HG02938 (cell line): ENCODE measurements around the gene GCH1.
"Not testable (repeated sequence)": the region's sequence is repeated elsewhere in the genome, so short reads cannot be mapped to it uniquely, and the experiment has no call there.

ENCODE experiments used
- ATAC-seq: cut with Tn5 transposase; IDR thresholded peaks from one replicate; pipeline ENCODE4 v1.9.1; 2021; ENCODE audit warnings: mild to moderate bottlenecking, moderate library complexity; ENCODE audit not compliant: unreplicated experiment

The GCH1 gene

DNA sequence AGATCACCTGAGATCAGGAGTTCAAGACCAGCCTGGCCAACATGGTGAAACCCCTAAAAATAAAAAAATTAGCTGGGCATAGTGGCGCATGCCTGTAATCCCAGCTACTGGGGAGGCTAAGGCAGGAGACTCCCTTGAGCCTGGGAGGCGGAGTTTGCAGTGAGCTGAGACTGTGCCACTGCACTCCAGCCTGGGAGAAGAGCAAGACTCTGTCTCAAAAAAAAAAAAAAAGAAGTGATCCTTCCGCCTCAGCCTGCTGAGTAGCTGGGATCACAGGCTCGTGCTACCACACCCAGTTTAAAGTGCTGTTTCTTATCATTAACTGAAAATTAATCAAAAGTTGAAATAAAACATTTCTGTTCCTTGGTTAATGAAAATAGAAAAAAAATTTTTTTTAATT is 6.3 kb upstream of the GCH1 start:
- ATAC-seq, result not testable (repeated sequence)

DNA sequence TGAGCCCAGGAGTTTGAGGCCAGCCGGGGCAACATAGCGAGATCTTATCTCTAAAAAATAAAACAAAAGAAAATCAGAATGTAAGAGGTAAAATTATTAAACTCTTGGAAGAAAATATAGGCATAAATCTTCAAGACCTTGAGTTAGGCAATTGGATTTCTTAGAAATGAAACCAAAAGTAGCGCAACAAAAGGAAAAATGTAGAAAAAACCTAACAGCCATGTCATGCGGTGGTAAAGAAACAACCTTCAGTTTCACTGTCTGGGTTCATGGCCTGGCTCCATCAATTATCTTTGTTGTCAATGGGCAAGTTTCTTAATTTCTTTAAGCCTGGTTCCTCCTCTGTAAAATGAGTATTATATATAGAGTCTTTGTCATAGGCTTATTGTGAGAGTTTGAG is 5.6 kb upstream of the GCH1 start:
- ATAC-seq, result no peak

DNA sequence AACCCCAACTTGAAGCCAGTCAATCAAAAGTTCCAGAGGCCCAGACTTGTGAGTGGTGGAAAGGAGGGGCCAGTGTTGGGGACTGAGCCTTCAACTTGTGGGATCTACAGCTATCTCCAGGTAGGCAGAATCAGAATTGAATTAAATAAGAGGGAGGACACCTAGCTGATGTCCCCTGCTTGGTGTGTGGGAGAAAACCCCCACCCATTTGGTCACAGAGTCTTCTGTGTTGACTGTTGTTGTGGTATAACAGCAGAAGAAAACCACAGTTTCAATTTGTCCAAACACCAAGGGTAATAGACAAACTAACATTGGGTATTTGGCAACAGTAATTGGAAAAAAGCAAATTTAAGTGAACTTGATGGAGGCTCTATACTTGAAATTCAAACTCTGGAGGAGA is 3.4 kb upstream of the GCH1 start:
- ATAC-seq, result no peak

DNA sequence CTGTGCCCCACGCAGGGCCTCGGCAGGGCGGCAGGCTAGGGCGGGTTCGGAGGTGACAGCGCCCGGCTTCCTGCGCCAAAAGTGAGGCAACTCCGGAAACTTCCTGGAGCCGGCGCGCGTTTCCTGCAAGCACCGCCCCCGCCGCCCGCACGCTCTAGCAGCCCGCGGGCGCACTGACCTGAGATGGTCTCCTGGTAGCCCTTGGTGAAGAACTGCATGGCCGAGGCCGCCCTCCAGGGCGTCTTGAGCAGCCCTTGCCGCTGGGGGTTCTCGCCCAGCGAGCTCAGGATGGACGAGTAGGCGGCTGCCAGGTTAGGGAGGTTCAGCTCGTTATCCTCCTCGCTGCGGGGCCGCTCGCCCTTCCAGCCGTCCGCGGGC is 494 bp downstream of the GCH1 start:
- peak; percentile 61 for ATAC-seq

DNA sequence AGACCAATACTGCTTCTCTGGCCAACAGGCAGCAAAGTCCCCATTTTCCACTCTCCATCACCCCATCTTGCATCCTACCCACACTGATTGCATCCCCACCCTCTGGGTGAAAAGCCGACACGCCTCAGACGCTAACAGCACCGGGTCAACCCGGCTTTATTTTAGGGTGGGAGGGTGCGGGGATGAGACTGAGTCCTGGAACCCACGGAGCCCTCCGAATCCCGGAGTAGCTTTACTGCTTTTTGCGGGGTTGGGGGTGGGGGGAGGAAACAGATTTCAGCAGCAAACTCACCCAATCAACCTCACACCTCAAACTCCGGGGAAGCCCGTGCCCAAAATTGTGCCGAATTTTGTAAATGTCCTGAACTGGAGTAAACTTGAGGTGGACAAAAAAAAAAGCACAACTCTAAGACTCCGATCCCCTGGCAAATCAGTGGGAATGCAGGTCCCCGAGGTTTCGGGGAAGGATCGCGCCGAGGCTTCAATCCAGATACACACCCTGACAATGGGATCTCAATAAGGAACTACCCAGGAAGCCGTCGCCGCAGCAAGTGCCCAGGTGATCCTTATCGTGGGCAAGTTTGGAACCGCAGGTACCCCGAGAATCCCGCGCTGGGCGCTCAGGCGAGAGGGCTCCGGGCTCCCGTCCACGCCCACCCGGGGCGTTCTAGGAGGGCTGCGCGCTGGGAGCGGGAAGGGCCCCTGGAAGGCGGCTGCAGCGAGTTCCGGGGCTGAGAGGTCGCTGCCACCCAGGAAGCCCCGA is 1.1 kb downstream of the GCH1 start:
- ATAC-seq, result peak; percentile 12

DNA sequence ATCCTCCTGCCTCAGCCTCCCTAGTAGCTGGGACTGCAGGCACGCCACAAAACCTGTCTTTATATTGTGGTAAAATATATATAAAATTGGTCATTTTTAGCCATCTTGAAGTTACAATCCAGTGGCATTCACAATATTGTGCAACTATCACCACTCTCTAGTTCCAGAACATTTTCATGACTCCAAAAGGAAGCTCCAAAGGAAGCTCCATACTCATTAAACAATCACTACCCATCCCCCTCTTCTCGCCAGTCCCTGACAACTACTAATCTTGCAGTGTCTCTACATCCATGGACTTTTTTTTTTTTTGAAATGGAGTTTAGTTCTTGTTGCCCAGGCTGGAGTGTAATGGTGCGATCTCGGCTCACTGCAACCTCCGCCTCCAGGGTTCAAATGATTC is 3.1 kb downstream of the GCH1 start:
- no peak for ATAC-seq

DNA sequence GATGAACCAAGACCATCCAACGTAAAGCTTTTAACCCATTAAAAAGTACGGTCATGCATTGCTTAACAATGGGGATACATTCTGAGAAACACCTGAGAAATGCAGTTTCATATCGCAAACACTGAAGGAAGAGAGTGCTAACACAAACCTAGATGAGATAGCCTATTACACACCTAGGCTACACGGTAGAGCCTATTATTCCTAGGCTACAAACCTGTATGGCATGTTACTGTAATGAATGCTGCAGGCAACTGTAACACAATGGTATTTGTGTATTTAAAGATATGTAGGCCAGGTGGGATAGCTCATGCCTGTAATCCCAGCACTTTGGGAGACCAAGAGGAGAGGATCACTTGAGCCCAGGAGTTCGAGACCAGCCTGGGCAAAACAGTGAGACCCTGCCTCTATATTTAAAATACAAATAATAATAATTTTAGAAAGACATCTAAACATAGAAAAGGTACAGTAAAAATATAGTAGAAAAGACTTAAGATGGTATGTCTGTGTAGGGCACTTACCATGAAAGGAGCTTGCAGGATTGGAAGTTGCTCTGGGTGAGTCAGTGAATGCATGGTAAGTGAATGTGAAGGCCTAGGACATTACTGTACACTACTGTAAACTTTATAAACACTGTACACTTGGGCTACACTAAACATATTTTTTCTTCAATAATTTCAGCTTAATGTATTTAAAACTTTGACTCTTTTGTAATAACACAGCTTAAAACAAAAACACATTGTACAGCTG is 4.6 kb downstream of the GCH1 start:
- not testable (repeated sequence) for ATAC-seq

DNA sequence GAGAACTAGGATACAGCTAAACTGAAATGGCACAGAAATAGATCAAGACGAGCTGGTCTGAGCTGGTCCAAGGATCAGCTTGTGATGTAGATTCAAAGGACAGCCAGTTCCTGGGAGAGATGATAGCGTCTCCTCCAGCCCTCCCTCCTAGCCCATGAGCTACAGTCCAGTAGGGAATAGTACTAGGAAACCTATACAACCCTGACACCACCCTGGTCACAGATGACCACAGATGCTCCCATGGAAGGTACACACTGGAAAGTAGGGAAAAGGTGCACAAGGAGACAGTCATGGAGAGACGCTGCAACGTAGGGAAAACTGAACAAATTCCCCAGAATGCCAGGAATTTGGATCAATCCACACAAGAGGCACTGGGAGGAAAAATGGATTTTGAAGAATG is 6.9 kb downstream of the GCH1 start:
- no peak for ATAC-seq

DNA sequence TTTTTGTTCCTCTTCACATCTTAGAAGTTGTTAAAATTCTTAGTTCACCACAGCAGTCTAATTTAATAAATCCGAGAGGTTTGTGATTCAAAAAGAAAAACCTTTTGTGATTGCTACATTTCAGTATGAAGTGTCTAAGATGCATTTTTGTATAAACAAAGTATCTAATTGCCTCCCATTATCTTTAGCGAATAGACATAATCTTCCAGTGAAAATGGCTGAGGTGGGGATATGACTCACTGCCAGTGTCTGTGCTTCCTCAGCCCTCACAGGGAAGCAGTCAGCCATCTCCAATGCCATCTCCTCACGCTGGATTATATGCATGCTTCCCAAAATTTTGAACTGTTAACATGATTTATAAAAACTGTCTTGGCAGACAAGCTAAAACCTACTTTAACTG is 7.6 kb downstream of the GCH1 start:
- ATAC-seq, result no peak

DNA sequence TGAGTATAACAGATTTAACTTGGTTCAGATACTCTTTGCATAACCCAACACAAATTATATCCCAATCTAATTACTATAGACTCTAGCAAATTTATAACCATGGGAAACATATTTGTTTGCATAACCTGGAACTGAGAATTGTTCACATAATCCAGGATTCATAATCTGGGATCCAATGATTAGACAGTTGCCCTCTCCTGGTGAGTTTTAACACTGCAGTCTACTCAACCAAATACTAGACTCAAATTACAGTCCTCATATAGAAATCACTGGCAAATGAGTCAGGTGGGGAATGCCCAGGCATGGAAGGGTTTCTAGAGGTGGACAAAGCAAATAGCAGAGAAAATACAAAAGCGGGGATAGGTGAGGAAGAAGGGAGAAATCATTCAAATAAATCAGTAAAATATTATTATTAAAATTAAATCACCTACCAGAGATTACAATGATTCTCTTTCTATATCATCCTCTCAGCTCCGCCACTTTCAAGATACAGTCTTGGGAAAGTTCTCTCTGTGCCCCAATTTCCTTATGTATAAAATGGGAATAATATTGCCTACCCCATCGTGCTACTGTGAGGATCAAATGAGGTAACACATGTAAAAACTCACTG is 9.4 kb downstream of the GCH1 start:
- no peak for ATAC-seq

DNA sequence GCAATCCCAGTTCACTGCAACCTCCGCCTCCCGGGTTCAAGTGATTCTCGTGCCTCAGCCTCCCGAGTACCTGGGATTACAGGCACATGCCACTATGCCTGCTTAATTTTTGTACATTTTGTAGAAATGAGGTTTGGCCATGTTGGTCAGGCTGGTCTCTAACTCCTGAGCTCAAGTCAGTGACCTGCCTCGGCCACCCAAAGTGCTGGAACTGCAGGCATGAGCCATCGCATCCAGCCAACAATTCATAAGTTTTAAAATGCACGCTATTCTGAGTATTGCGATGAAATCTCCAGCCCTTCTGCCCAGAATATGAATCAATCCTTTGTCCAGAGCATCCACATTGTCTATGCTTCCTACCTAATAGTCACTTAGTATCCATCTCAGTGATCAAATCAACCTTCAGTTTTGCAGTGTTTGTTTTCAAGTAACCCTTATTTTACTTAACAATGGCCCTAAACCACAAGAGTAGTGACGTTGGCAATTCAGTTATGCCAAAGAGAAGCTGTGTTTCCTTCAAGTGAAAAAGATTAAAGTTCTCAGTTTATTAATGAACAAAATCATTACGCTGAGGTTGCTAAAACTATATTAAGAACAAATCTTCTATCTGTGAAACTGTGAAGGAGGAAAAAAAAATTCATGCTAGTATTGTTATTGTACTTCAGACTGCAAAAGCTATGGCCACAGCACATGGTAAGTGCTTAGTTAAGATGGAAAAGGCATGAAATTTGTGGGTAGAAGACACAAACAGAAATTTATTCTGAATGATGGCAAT is 11.0 kb downstream of the GCH1 start:
- ATAC-seq, result no peak

DNA sequence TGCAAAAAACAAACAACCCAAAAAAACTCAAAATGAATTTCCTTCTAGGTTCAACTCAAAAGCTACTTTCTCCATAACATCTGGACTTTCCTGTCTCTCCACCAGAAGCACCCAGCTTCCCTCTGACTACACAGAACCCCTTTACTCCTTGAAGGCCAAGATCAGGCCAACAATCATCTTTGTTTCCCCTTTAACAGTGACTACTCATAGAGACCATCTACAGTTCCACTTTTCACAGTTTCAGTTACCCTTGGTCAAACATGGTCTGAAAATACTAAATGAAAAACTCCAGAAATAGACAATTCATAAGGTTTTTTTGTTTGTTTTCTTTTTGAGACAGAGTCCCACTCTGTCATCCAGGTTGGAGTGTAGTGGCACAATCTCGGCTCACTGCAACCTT is 11.8 kb downstream of the GCH1 start:
- ATAC-seq, result peak; percentile 75

DNA sequence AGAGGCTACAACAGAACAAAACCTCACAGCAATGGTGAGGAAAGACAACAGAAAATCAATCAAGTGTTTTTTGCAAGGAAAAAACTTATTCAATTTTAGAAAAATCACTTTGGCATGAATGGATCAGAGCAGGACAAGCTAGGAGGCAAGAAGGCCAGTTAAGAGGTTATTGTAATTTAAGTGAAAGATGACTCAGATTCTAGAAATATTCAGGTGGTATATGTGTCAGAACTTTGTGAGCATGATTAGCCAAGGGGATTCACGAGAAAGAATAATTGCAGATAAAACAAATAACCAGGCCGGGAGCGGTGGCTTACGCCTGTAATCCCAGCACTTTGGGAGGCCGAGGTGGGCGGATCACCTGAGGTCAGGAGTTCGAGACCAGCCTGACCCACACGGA is 12.7 kb downstream of the GCH1 start:
- ATAC-seq, result no peak

DNA sequence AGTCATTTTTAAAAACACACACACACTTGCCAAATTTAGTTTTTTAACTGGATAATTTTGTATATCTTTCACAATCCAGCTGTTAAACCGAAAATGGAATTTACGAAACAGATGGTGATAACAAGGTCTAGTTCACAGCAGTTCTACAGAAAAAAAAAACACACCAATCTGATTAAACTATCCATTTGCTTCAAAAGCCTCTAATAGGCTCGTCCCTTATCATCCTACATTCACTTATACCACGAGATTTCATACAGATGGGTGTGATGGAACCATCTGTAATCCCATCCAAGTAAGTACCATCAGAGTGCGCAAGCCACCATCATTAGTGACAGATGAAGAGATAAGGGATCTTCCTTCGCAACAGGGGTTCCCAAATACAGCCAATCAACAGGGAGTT is 20.1 kb downstream of the GCH1 start:
- no peak for ATAC-seq

DNA sequence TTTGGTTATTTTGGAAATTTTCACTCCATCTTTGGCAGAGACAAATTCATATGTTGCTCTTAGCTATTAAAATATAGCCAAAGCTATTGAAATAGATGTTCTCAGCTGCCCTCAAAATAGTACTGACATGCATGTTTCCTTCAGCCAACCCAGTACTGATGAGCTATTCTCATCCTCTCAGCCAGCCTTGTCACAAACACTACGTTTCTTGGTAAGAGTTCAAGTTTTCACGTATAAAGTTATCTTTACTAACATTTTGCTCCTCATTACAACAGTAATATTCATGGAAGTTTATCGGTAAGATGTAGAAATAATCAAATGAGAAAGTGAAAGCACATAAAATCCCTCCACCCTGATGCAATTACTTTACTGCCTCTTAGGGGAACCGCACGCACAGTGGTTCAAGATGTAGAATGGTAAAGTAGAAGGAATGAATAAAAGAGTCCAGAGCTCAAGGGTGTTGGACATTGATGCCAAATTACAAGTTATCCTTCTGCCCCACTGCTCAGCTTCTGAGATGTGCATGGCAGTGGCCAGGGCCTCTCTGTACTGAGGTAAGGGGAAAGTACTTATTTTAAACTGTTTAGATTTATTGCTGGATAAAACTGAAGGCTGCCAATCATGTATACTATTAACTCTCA is 20.7 kb downstream of the GCH1 start:
- peak; percentile 48 for ATAC-seq

DNA sequence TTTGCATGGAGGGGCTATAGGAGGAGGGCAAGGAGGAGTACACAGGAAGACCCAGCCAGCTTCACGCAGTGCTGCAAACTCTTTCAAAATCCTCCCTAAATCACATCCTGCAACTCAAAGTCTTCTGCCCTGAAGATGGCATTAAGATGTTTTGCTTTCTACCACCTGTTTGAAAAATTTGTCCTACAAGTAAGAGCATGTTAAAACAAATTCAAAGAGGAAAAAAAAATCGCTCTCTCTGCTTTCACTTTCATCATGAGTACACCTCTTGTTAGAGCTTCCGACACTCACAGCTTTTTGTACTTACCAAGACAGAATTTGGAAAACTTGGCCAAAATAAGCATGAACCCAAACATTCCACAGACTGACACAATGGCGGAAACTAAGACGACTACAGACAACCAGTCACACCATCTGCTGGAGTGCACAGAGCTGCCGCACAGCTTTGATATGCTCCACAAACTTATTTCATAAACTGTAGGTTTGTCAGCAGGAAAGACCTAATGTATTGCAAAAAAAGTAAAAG is 21.3 kb downstream of the GCH1 start:
- ATAC-seq, result peak; percentile 52

DNA sequence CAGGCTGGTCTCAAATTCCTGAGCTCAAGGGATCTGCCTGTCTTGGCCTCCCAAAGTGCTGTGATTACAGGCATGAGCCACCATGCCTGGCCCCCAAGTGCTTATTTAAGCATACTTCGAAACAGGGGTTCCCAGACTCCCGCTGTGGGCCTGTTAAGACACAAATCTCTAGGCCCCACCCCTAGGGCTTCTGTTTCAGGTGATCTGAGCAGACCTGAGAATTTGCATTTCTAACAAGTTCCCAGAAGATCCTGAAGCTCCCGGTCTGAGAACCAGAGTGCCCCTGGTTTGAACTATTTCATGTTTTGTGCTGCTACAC is 25.0 kb downstream of the GCH1 start:
- ATAC-seq, result no peak

DNA sequence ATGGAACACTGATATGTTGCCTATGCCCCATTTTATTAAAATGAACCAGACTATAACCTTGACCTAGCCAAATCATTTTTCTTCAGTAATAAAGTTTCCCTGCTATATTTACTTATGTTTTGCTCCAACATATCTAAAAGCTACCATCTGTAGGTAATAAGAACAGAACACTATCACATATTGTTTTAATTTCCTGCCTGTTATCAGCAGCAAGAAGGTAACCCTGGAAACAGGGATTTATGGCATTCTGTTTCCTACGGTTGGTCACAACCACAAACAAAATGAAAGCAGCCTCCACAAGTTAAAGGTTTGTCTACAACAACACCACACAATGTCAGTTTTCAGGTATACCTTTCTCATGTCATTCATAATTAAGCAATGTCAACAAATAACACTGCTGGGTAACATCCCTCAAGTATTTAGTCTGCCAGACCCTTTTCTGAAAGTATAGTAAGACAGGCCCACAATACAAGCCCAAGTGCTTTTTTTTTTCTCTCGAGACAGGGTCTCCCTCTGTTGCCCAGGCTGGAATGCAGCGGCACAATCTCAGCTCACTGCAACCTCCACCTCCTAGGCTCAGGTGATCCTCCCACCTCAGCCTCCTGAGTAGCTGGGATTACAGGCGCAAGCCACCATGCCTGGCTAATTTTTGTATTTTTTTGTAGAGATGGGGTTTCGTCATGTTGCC is 25.5 kb downstream of the GCH1 start:
- no peak for ATAC-seq

DNA sequence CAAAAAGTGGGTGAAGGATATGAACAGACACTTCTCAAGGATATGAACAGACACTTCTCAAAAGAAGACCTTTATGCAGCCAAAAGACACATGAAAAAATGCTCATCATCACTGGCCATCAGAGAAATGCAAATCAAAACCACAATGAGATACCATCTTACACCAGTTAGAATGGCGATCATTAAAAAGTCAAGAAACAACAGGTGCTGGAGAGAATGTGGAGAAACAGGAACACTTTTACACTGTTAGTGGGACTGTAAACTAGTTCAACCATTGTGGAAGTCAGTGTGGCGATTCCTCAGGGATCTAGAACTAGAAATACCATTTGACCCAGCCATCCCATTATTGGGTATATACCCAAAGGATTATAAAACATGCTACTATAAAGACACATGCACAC is 27.0 kb downstream of the GCH1 start:
- ATAC-seq, result not testable (repeated sequence)
